PFSK-1 (cell line): Measurements from ENCODE around the gene CHD5.

Source experiments
- FOXP2 ChIP-seq: optimal IDR thresholded peaks from 2 replicates; pipeline ENCODE3; 2011; ENCODE audit warnings: borderline replicate concordance, control low read depth, inconsistent platforms; ENCODE audit not compliant: insufficient read depth; ENCODE audit errors: extremely low read length, extremely low read depth
- POLR2AphosphoS5 ChIP-seq: IDR thresholded peaks from 2 replicates; pipeline ENCODE4 v1.6.1; 2012; ENCODE audit warnings: low read depth, mild to moderate bottlenecking, control low read depth, low read length, moderate library complexity
- REST ChIP-seq, 2 experiments: IDR thresholded peaks; 2 replicates each; pipeline versions ENCODE4 v1.6.1 to v1.8.0; 2011 to 2012; ENCODE audit warnings: low read depth in 2 of 2, low read length in 2 of 2, control low read depth in 1 of 2, inconsistent platforms in 1 of 2, mild to moderate bottlenecking in 1 of 2, moderate library complexity in 1 of 2; ENCODE audit not compliant: insufficient read depth in 1 of 2
- SIN3A ChIP-seq: IDR thresholded peaks from 2 replicates; pipeline ENCODE4 v1.6.1; 2012; ENCODE audit warnings: mild to moderate bottlenecking, low read length, moderate library complexity, borderline replicate concordance; ENCODE audit not compliant: insufficient read depth
- TAF1 ChIP-seq: IDR thresholded peaks from 2 replicates; pipeline ENCODE4 v1.6.1; 2012; ENCODE audit warnings: low read length, control low read depth, borderline replicate concordance; ENCODE audit not compliant: insufficient read depth

CHD5 gene

GRCh38 chr1:6096243-6097116, 83.6 kb downstream of the CHD5 start:
- TF ChIP-seq POLR2AphosphoS5 (no peak), TAF1 (no peak), REST (IDR thresholded peaks at IDR 0.05; ENCODE audit: insufficient read depth in 1 of 2, low read depth in 2 of 2, low read length in 2 of 2) (no peak), SIN3A (no peak), FOXP2 (no peak)

- no peak for TF ChIP-seq REST (IDR thresholded peaks at IDR 0.05; ENCODE audit: insufficient read depth in 1 of 2, low read depth in 2 of 2, low read length in 2 of 2)
- TF ChIP-seq TAF1: no peak
- TF ChIP-seq FOXP2: no peak
- TF ChIP-seq POLR2AphosphoS5: no peak
- no peak for TF ChIP-seq SIN3A
These were observed 84.4 kb downstream of the CHD5 start for GRCh38 chr1:6095511-6096242.

- TF ChIP-seq POLR2AphosphoS5: no peak
- TF ChIP-seq SIN3A: no peak
- no peak for TF ChIP-seq TAF1
- TF ChIP-seq REST (IDR thresholded peaks at IDR 0.05; ENCODE audit: insufficient read depth in 1 of 2, low read depth in 2 of 2, low read length in 2 of 2): no peak
- no peak for TF ChIP-seq FOXP2
These were observed 85.2 kb downstream of the CHD5 start for GRCh38 chr1:6094801-6095505.

DNA sequence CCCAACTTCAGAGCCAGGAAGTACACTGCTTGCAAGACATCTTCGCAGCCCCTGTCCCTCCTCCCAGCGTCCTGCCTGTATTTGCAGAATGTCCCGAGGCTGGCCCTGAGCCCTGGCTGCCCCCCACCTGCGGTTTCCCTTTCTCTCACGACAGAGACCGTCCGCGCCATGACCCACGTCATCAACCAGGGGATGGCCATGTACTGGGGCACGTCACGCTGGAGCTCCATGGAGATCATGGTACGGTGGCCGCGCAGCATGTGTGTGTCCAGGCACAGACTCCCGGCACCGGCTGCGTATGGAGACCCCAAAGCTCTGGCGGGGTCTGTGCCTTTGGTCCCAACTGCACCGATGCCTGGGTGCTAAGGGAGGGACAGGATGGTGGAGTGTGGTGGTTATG, 85.9 kb downstream of the CHD5 start:
- TF ChIP-seq SIN3A (no peak), REST (IDR thresholded peaks at IDR 0.05; ENCODE audit: insufficient read depth in 1 of 2, low read depth in 2 of 2, low read length in 2 of 2) (no peak), TAF1 (no peak), FOXP2 (no peak), POLR2AphosphoS5 (no peak)
